WTC11 (cell line): ENCODE measurements around the gene ANKLE2. TPM values are rescaled to one million over a fixed set of nuclear protein-coding genes. Genes with fewer than 3 reads are reported as not detected.

Source experiments
- ATAC-seq: fragments of 200-7000 bp; cut with Tn5 transposase; 2 replicates; pipeline ENCODE4 v1.10.0; 2021; ENCODE audit warnings: mild to moderate bottlenecking, moderate library complexity
- CTCF ChIA-PET: fragments of 300-600 bp; sonication (Branson Sonifier 250); formaldehyde crosslinking; loops from one replicate; lab custom pipeline; 2021; ENCODE audit warnings: antibody characterized with exemption; lab: Charles Lee
- POLR2A ChIA-PET: fragments of 350-600 bp; sonication (Branson Sonifier 250); formaldehyde crosslinking; loops from one replicate; lab custom pipeline; 2021; ENCODE audit warnings: antibody characterized with exemption; lab: Charles Lee
- DNase-seq: peaks from one replicate; pipeline ENCODE4 v3.0.0; 2021; ENCODE audit warnings: low spot score
- H3K27ac Mint-ChIP-seq: 2 replicates; pipeline ENCODE4 v1.8.0; 2021; ENCODE audit warnings: mixed read lengths
- H3K27me3 Mint-ChIP-seq: 2 replicates; pipeline ENCODE4 v1.8.0; 2021; ENCODE audit warnings: low read depth, mild to moderate bottlenecking, moderate library complexity, mixed read lengths
- H3K36me3 Mint-ChIP-seq: 2 replicates; pipeline ENCODE4 v1.8.0; 2021; ENCODE audit warnings: mixed read lengths
- H3K4me1 Mint-ChIP-seq: 2 replicates; pipeline ENCODE4 v1.8.0; 2022; ENCODE audit warnings: mixed read lengths
- H3K4me3 Mint-ChIP-seq: 2 replicates; pipeline ENCODE4 v1.8.0; 2021; ENCODE audit warnings: mild to moderate bottlenecking, moderate library complexity, mixed read lengths
- H3K9me3 Mint-ChIP-seq: 2 replicates; pipeline ENCODE4 v1.8.0; 2021; ENCODE audit warnings: mixed read lengths
- HMGA2 ChIP-seq: fragments of 250-450 bp; sonication (Bioruptor Pico); IDR thresholded peaks from 2 replicates; pipeline ENCODE4 v1.4.0; 2021; ENCODE audit warnings: mild to moderate bottlenecking, moderate library complexity
- JUN ChIP-seq: sonication (generic); formaldehyde crosslinking; IDR thresholded peaks from 2 replicates; pipeline ENCODE4 v1.8.0; 2023; ENCODE audit warnings: mild to moderate bottlenecking, missing genetic modification reagents
- MAX ChIP-seq: sonication (generic); formaldehyde crosslinking; IDR thresholded peaks from 2 replicates; pipeline ENCODE4 v1.8.0; 2022; ENCODE audit warnings: mild to moderate bottlenecking, missing genetic modification reagents
- NR1H2 ChIP-seq: sonication (generic); formaldehyde crosslinking; IDR thresholded peaks from 2 replicates; pipeline ENCODE4 v1.9.0; 2021; ENCODE audit warnings: mild to moderate bottlenecking, moderate library complexity, missing genetic modification reagents
- OVOL2 ChIP-seq: fragments of 250-450 bp; sonication (Bioruptor Pico); IDR thresholded peaks from 2 replicates; pipeline ENCODE4 v1.9.0; 2021; ENCODE audit warnings: mild to moderate bottlenecking, borderline replicate concordance
- PREB ChIP-seq: sonication (generic); formaldehyde crosslinking; IDR thresholded peaks from 2 replicates; pipeline ENCODE4 v1.8.1; 2022; ENCODE audit warnings: mild to moderate bottlenecking, missing genetic modification reagents, moderate library complexity, borderline replicate concordance
- ZMAT4 ChIP-seq: fragments of 250-450 bp; sonication (Bioruptor Pico); IDR thresholded peaks from 2 replicates; pipeline ENCODE4 v1.9.0; 2021; ENCODE audit warnings: mild to moderate bottlenecking
- ZNF416 ChIP-seq: fragments of 250-450 bp; sonication (Bioruptor Pico); IDR thresholded peaks from 2 replicates; pipeline ENCODE4 v1.9.0; 2021; ENCODE audit warnings: mild to moderate bottlenecking, inconsistent platforms
- ZNF423 ChIP-seq: fragments of 250-450 bp; sonication (Bioruptor Pico); IDR thresholded peaks from 2 replicates; pipeline ENCODE4 v2.1.2; 2022; ENCODE audit warnings: mild to moderate bottlenecking, moderate library complexity
- ZNF671 ChIP-seq: fragments of 250-450 bp; sonication (Bioruptor Pico); IDR thresholded peaks from 2 replicates; pipeline ENCODE4 v1.8.0; 2021; ENCODE audit warnings: mild to moderate bottlenecking
- total RNA-seq: library from RNA; stranded (reverse); gene quantifications from 3 replicates; pipeline ENCODE4 v1.2.3, GENCODE V29; 2021
- TF ChIP-seq, protein P1 (sequence below): fragments of 250-450 bp; sonication (Bioruptor Pico); IDR thresholded peaks from 2 replicates; pipeline ENCODE4 v2.1.2; 2022; ENCODE audit warnings: mild to moderate bottlenecking, moderate library complexity
- TF ChIP-seq, protein P2 (sequence below): fragments of 250-450 bp; sonication (Bioruptor Pico); IDR thresholded peaks from 2 replicates; pipeline ENCODE4 v1.8.0; 2021; ENCODE audit warnings: mild to moderate bottlenecking

The ANKLE2 gene
- total RNA-seq, 1 experiment from 2014 or later, result 63.8 TPM

DNA sequence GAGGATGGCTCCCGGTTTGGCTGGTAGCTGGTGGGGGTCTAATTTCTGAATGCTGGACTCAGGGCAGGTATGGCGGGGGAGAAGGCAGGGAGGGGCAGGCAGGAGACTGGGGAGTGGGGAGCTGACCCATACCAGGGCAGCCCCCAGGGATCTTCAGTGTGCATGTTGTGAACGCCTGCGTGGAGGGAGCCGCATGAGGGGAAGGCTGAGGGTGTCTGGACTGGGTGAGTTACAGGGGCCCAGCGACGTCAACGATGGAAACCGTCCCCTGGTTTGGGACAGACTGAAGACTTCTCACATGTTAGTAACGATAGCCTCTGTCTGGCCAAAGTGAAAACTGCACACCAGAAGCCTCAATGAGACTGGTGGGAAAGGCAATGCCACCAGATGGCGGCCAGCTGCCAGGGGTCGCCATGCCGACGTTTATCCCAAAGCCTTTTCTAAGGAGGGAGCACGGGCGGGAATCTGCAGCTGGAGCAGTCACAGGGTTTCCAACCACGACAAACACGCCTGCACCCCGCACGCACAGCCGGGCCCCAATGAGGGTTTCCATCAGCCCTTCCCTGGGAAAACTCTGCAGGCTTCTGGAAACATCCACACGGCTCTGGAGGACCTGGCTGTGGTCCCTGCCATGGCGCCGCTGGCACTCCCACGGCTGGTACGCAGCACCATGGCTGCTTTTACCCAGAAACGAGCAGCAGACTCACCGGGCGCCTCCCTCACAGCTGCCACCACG, 37.0 kb downstream of the ANKLE2 start:
- peaks cover 68% of the 10 kb centered on the region for H3K36me3 Mint-ChIP-seq
- no peaks in the 10 kb centered on the region for H3K27me3 Mint-ChIP-seq
- no peaks in the 10 kb centered on the region; the same call in 1 of the 2 replicates for H3K4me1 Mint-ChIP-seq
- peaks cover under 1% of the 10 kb centered on the region for H3K9me3 Mint-ChIP-seq
- ATAC-seq (no peak), DNase-seq (no peak)
- ChIA-PET CTCF (no interaction called here), POLR2A (no interaction called here)
- TF ChIP-seq NR1H2 (CRISPR knock-in tag), result no peak
- peak overlapping the region; percentile 65 for H3K27ac Mint-ChIP-seq
- H3K4me3 Mint-ChIP-seq, result no peak overlapping the region

DNA sequence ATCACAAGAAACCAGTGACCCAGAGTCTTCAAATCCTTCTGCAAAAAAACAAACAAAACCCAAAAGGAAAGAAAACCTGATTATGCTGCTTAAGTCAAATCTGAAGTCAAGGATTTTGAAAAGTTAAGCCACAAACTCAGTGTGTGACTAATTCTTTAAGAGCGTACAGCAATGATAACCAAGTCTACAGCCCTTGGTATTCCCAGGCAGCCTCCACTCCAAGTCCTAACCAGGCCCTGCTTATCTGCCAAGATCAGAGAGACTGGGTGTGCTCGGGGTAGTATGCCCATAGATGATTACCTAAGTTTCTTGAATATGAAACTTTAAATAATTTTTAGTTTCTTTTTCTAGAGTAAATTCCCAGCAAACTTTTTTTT, 37.9 kb downstream of the ANKLE2 start:
- peak overlapping the region; percentile 82; the same call in 1 of the 2 replicates for H3K27ac Mint-ChIP-seq
- ChIA-PET POLR2A (no interaction called here), CTCF (no interaction called here)
- H3K36me3 Mint-ChIP-seq, result peaks cover 70% of the 10 kb centered on the region
- H3K9me3 Mint-ChIP-seq, result no peaks in the 10 kb centered on the region
- no peak overlapping the region for H3K4me3 Mint-ChIP-seq
- DNase-seq (no peak), ATAC-seq (no peak)
- H3K4me1 Mint-ChIP-seq, result no peaks in the 10 kb centered on the region
- no peaks in the 10 kb centered on the region for H3K27me3 Mint-ChIP-seq
- no peak for TF ChIP-seq ZNF671 (CRISPR knock-in tag)
- TF ChIP-seq ZMAT4 (CRISPR knock-in tag), result no peak

DNA sequence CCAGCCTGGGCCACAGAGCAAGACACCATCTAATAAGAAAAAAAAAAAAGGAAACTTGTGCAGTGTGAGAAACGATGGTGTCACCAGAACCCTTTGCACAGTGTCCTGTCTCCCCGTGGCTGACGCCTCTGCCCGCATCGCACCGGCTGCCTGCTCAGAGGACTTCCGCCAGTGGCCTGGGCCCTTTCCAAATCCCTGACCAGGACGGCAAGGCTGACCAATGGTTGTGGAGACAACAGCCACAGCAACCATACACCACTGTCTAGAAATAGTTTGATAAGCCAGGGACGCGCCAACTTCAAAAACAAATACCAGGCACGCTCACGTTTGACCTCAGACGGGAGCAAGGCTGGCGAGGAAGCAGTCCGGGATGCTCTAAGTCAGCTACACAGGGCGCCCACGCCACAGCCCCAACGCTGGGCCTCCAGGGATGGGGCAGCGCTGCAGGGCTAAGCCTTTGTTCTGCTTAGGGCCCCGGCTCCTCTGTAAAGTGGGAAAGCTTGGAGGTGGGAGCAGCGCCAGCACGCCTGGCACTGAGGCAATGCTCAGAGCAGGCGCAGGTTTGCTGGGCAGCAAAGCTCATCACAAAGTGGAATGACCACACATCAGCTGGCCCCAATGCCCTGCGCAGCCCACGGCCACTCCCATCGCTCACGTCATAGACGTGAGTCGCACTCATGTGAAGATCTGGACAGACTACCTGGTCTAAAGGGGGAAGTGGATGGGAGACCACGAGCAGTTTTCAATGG, 38.4 kb downstream of the ANKLE2 start:
- ATAC-seq, result no peak
- no peaks in the 10 kb centered on the region for H3K4me1 Mint-ChIP-seq
- H3K27ac Mint-ChIP-seq, result peak overlapping the region; percentile 82; the same call in 1 of the 2 replicates
- no peaks in the 10 kb centered on the region for H3K27me3 Mint-ChIP-seq
- DNase-seq, result no peak
- no peak overlapping the region for H3K4me3 Mint-ChIP-seq
- H3K36me3 Mint-ChIP-seq, result peaks cover 67% of the 10 kb centered on the region
- ChIA-PET CTCF (no interaction called here), POLR2A (interaction anchor here (0.7 kb wide), 1 partner anchor 14 kb away, joined by 4 read pairs; no protein-coding TSS in a partner anchor)
- TF ChIP-seq, protein P1, sequence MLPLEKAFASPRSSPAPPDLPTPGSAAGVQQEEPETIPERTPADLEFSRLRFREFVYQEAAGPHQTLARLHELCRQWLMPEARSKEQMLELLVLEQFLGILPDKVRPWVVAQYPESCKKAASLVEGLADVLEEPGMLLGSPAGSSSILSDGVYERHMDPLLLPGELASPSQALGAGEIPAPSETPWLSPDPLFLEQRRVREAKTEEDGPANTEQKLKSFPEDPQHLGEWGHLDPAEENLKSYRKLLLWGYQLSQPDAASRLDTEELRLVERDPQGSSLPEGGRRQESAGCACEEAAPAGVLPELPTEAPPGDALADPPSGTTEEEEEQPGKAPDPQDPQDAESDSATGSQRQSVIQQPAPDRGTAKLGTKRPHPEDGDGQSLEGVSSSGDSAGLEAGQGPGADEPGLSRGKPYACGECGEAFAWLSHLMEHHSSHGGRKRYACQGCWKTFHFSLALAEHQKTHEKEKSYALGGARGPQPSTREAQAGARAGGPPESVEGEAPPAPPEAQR (CRISPR knock-in tag), result no peak
- TF ChIP-seq ZNF416 (CRISPR knock-in tag), result 0 out of 2 replicates have a peak, but pooled peaks have one; percentile 27
- no peak for TF ChIP-seq ZNF423
- TF ChIP-seq, protein P2, sequence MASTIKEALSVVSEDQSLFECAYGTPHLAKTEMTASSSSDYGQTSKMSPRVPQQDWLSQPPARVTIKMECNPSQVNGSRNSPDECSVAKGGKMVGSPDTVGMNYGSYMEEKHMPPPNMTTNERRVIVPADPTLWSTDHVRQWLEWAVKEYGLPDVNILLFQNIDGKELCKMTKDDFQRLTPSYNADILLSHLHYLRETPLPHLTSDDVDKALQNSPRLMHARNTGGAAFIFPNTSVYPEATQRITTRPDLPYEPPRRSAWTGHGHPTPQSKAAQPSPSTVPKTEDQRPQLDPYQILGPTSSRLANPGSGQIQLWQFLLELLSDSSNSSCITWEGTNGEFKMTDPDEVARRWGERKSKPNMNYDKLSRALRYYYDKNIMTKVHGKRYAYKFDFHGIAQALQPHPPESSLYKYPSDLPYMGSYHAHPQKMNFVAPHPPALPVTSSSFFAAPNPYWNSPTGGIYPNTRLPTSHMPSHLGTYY (CRISPR knock-in tag), result no peak
- no peak for TF ChIP-seq HMGA2
- no peak for TF ChIP-seq JUN (CRISPR knock-in tag)
- TF ChIP-seq OVOL2 (CRISPR knock-in tag), result no peak
- TF ChIP-seq PREB (CRISPR knock-in tag), result no peak
- TF ChIP-seq MAX (CRISPR knock-in tag), result no peak
- H3K9me3 Mint-ChIP-seq, result no peaks in the 10 kb centered on the region
